Islet of Langerhans (tissue), 1 donor: Measurements from ENCODE around the gene MAOA.
"Not testable (repeated sequence)": the region's sequence is repeated elsewhere in the genome, so short reads cannot be mapped to it uniquely, and the experiment has no call there.

Source experiments
- FAIRE-seq: peaks from one replicate; lab custom pipeline; 2011; peaks lifted over from hg19 to GRCh38; lab: Jason Lieb, UNC

MAOA gene

GRCh38 chrX:43656005-43656494 lies at the start of gene MAOA:
Gene MAOA (plus strand): TSS chrX:43656299. CDS start chrX:43656342, 43 bp downstream.
- no peak for FAIRE-seq

GRCh38 chrX:43612400-43612799 lies 43.7 kb upstream of the MAOA start:
- FAIRE-seq = no peak

- FAIRE-seq = no peak
Observed at GRCh38 chrX:43615660-43616059, 40.4 kb upstream of the MAOA start.

GRCh38 chrX:43618366-43619205 lies 37.5 kb upstream of the MAOA start:
- no peak for FAIRE-seq

DNA sequence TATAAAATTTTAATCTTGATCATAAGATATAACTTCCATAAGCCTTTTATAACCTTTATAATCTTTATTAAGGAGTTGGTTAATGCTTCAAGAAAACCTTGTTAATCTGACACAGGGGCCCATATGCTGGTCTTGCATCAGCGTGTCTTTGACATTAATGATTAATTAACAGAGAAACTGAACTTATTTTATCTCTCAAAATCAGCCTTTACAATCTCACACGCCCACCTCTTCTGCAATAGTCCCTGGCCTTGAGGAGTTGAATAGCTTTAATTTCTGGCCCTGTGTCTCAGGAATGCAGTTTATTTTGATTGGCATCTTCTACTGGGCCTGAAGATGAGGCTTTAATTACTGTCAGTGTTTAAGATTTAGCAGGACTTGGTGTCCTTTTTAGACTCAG lies 36.2 kb upstream of the MAOA start:
- FAIRE-seq = not testable (repeated sequence)

DNA sequence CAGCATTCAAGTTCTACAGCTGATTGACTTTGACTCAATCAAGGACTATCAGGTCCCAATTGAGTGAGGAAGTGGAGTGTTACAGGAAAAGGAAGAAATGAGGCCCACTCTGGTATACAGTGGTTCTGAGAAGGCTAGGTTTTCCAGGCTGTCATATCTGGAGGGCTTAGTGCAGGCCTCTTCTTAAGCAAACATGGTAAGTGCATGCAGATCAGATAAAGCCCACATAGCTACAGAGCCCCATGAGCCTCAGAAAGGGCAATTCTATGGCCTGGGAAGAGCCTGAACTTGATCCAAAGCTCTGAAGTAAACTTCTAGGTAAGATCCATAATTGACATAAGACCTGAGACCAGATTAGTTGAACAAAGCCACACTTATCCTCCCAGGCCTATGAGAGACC lies 29.0 kb upstream of the MAOA start:
- FAIRE-seq = no peak

DNA sequence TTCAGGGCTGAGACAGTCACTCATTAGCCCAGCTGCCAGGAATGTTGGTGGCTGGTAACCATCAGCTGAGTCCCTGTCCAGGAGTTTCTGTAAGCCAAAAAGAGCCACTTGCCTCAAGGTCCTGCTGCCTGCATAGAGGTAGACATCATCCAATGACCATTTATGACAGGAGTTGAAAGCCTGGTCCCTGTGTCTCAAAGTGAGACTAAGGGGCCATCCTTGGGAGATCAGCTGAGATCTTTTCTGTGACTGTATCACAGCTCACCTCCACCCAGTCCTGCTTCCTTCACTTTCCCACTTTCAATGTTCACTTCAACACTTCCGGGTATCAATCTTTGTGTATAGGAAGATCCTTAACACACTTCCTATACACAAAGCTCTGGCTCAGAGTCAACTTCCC lies 28.4 kb upstream of the MAOA start:
- no peak for FAIRE-seq

GRCh38 chrX:43629229-43629628 lies 26.9 kb upstream of the MAOA start:
- FAIRE-seq = no peak

DNA sequence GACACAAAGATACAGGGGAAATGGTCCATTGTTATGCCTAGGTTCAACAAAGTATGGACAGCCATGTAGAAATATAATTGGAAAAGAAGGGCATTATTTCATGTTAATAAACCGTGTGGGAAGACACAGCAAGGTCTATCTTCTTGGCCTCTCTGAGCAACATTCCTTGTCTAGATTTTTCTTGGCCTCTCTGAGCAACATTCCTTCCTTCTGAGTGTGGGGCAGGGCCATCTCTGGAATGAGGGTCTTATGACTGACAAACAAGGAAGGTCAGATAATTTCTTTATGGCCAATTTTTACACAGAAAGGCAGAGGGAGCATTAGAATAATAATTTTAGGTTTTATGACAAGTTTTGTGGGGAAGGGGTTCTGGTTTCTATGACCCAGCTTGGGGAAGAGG lies 24.3 kb upstream of the MAOA start:
- no peak for FAIRE-seq

GRCh38 chrX:43633081-43633480 lies 23.0 kb upstream of the MAOA start:
- FAIRE-seq = no peak

DNA sequence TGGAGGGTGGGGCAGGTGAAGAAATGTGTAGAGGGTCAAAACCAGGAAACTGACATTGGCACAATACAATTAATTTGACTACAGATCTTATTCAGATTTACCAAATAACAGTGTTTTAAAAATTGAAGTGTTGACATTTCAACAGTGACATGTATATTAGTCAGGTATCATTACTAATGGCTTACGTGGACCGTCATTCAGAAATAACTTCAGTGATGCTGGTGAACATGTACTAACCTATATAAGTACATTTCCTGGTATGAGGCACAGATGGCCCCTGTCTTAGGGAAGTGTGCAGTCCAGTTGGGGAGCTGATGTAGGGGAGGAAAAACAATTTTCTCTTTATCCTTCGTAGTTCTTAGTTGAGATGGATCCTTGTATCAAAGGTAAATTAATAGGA lies 22.3 kb upstream of the MAOA start:
- FAIRE-seq = no peak

DNA sequence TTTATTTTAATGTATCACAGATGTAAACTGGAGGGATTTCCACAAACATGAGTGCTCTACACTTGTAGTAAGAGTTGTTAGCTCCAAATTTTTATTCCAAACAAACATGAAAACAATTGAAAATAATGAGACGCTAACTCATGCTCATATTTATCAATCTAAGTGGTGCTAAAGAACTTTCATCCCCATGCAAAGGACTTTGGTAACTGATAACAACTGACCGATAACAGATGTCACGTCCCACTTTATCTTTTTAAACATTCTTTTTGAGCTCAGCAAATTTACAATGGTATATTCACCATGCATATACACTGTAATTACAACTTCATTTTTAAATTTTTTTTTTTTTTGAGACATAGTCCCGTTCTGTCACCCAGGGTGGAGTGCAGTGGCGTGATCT lies 15.6 kb upstream of the MAOA start:
- no peak for FAIRE-seq

GRCh38 chrX:43641691-43642090 lies 14.4 kb upstream of the MAOA start:
- no peak for FAIRE-seq

- no peak for FAIRE-seq
Observed at GRCh38 chrX:43643201-43643600, 12.9 kb upstream of the MAOA start.

DNA sequence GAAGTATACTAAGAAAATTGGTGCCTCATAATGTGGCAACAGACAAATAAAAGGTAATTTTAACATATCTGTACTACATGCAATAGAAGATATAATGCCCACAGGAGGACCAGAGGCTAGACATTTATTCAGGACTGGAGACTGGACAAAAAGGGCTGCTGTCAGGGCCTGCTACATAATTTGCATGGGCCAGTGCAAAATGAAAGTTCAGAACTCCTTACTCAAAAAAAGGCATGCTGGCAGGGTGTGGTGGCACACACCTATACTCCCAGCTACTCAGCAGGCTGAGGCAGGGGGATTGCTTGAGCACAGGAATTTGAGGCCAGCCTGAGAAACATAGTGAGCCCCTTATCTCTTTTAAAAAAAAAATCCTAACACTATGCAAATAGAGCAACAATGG lies 12.4 kb upstream of the MAOA start:
- no peak for FAIRE-seq

DNA sequence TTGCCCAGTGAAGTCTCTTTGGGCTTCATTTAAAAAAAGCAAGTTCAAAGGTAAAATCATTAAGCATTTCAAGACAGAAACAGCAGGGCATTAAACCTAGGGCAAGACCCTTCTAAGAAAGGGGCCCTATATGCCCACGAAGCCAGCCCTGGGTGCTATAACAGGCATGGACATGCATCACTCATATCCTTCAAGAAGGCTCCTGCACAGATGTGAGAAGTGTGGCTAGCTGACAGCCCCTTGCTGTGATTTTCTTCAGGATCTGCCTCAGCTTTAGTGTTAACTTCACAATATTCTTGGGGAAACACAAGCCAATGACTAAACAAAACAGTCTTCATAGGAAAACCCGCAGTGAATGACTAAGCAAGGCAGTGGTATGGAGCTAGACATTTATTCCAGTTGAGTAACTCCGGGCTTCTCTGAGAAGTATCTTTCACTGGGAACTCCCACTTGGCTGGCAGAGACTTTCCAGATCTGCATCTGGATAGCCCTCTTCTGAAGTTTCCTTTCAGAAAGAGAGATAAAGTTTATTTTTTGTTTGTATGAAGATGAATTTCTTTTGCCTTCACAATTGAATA lies 11.9 kb upstream of the MAOA start:
- FAIRE-seq = no peak

GRCh38 chrX:43646800-43647199 lies 9.3 kb upstream of the MAOA start:
- no peak for FAIRE-seq

DNA sequence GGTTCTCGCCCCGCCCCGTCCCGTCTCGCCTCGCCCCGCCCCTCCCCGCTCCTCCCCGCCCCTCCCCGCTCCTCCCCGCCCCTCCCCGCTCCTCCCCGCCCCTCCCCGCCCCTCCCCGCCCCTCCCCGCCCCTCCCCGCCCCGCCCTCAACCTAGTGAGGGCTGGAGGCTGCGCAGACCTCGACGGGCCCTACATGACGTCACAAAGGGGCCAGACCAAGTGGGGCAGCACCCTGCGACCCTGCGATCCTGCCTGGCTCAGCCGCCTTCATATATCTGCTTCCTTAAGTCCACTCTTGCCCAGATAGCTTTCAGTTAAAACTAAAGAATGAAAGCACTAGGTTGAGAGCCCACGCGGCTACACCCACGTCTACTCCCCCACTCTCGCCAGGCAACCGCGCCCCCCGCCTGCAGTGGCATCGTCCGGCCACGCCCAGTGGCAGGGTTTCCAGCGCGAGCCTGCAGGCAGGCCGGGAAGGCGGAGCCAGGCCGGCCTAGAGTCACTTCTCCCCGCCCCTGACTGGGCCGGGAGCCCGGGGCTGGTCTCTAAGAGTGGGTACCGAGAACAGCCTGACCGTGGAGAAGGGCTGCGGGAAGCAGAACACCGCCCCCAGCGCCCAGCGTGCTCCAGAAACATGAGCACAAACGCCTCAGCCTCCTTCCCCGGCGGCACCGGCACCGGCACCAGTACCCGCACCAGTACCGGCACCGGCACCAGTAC lies 1.5 kb upstream of the MAOA start:
- FAIRE-seq = peak; percentile 96

GRCh38 chrX:43655151-43656004 lies 721 bp upstream of the MAOA start:
- FAIRE-seq = no peak

- FAIRE-seq = no peak
Observed at GRCh38 chrX:43657671-43658070, 1.6 kb downstream of the MAOA start.

- FAIRE-seq = peak; percentile 41
Observed at GRCh38 chrX:43661521-43662240, 5.6 kb downstream of the MAOA start.

GRCh38 chrX:43663173-43663572 lies 7.1 kb downstream of the MAOA start:
- FAIRE-seq = no peak
